DMS53 treated with DMSO at 0.1 percent for 48 hours (cell line): ENCODE results near the gene RANBP10.

Experiments used
- DNase-seq: peaks from one replicate; lab custom pipeline; 2025; ENCODE audit not compliant: unreplicated experiment; lab: John Stamatoyannopoulos, UW

RANBP10 gene

DNA sequence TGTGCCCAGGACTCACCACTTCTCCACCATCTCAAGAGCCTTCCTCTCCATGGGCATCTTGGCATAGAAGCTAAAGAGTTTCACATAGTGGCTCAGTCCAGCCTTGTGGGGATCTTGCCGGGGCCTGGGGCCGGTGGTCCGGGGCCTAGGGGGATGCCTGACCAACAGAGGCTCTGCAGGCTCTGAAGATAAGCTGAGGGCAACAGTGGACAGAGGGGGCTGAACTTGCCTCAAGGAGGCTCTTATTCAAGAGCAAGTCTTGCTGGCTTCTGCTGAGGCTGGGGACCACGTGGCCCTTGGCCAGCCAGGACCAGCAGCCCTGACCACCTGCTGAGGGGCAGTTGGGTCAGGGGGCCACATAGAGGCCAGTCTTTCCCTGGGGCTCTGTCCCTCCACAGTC, 22.3 kb upstream of the RANBP10 start:
- DNase-seq, result no peak

DNA sequence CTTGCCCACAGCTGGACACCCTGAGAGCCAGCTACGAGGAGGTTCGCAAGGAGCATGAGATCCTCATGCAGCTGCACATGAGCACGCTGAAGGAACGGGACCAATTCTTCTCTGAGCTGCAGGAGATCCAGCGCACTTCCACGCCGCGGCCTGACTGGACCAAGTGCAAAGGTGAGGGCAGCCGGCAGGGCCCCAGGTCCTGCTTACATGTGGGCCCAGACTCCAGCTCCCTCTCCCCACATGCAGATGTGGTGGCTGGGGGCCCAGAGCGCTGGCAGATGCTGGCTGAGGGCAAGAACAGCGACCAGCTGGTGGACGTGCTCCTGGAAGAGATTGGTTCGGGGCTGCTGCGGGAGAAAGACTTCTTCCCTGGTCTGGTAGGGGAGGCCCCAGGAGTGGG, 19.5 kb upstream of the RANBP10 start:
- no peak for DNase-seq

DNA sequence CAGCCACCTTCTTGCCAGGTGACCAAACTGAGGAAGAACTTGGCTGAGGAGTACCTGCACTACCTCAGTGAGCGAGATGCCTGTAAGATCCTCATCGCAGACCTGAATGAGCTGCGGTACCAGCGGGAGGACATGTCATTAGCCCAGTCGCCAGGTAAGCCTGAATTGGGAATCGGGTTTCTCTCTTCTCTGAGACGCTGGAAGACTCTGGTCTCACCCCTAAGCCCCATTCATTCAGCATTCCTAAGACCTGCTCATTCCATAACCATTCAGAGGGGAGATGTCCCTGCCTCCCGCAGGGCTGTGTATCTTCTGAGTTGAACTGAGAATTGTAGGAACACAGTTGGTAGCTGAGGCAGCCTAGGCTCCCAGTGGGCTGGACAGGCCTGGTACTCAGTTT, 18.8 kb upstream of the RANBP10 start:
- no peak for DNase-seq

DNA sequence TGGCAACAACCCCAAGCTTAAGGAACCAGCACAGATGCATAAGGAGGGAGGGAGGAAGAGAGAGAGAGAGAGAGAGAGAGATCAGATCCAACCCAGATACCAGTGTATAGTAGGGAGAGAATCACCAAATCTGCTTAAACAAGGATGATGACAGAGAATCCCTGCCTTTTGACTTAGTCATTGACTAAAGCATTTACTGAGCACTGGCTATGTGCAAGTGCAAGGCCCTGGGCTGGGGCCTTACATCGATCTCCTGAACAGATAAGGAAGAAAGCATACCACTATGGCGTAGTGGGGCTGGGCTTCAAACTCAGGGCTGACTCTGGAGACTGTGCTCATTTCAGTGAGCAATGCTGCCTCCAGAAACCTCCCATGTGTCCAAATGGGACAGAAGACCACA, 16.2 kb upstream of the RANBP10 start:
- no peak for DNase-seq

- no peak for DNase-seq
Observed at GRCh38 chr16:67820608-67821259, 14.4 kb upstream of the RANBP10 start.

DNA sequence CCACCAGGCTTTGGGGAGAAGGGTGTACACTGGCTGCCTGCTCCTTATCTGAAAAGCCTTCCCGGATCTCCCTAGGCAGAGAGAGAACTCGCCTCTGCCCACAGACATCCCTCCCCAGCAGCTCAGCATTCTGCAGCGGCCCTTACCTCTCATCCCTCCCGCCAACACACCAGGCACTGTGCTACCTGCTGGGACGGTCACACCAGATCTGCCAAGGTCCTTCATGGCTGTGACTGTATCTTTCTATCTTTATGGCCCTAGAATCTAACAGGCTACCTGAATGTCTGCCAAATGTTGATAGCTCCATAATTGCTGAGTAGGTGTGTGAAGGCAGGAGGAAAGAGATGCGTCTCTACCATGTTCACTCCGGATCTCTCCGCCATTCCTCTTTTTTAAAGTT, 8.2 kb upstream of the RANBP10 start:
- DNase-seq, result no peak

- DNase-seq, result no peak
Observed at GRCh38 chr16:67811899-67812298, 5.5 kb upstream of the RANBP10 start.

DNA sequence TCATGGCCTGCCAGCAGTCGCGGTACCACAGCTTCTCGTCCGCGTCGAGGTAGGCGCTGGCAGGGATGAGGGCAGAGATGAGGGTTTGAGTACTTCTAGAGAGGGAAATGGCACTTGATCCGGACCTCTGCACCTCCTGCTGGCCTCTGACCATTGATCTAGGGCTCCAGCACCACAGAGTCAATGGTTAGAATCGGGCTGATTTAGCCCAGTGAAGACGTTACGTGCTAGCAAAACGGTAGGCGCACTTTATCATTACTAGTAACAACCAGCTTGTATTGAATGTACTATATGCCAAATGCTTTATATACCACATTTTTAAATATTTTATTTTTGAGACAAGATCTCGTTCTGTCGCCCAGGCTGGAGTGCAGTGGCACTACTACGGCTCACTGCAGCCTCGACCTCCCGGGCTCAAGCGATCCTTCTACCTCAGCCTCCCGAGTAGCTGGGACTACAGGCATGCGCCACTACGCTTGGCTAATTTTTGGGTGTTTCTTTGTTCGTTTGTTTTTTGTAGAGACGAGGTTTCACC, 855 bp upstream of the RANBP10 start:
- DNase-seq, result no peak

DNA sequence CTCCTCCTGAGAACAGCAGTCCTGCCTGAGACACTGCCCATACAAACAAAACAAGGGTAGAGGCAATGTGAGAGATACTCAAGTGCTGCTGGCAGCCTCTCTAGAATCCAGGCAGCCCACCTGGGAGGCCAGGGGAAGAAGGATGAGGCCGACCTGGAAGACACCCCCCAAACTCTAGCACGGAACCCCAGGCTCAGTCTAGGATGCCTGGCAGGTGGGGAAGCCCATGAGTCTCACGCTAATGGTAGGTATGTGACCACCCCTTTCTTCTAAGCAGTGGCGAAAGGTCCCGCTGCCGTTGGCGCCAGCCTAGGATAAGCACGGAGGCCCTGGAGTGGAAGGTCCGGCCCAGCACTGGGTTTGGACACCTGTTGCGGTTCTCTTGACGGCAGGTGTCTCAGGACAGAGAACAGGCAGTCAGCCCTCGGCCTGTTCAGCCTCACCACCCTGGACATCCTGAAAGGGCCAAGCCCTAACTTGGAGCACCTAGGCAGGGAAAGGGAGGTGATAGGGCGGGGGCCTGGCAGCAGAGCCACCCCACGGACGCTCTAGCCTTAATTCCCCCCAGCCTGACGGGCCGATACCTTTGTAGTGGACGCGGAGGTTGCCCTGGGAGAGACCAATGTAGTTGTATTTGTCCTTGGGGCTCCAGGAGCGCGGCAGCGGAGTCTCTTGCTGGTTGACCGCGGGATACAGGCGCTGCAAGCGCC, 487 bp downstream of the RANBP10 start:
- no peak for DNase-seq

DNA sequence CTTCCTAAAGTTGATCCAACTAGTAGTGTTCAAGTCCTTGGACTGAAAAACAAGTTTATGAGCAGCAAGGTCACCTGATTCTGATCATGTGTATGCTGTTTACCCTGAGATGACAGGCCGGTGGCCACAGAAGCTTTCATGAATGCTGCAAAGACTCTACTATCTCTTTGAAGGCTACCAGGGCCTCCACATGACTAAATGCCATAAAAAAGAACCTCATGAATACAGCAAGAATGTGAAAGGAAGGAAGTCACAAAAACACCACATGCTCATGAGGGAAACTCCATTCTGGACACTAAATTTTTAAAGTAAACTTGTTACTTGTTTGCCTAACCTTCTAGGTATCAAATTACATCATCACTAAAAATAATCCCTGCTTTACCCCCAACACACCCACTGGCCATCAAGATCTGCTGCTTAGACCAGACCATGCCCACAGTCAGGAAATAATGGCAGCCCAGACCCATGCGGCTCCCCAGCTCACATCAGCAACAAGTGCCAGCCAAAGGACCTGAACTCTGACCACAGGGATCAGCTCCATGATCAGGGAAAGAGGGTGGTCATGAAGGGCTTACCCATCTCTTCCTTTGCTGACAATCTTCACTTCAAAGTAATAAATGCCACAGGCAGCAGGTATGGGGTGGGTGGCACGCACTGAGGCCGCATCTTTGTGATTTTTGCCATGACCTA, 1.4 kb downstream of the RANBP10 start:
- no peak for DNase-seq

DNA sequence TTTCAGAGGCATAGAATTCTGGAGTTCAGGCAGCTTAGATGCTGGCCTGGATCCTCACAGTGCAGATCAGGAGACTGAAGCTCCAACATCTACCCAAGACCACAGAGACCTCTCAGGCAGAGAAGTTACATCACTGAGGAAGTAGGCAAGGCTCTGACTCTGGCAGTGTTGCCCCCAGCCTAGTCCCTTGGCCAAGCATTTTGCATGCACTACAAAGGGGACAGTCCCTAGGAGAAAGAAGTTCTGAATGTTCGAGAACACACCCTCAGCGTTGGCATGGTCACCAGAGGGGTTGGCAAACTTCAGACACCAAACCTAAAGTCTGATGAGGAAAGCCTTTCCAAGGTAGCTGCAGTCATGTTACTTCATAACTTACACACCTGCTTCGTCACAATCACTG, 2.5 kb downstream of the RANBP10 start:
- DNase-seq, result no peak

GRCh38 chr16:67801883-67802282, 4.5 kb downstream of the RANBP10 start:
- DNase-seq, result no peak

GRCh38 chr16:67801241-67801640, 5.1 kb downstream of the RANBP10 start:
- DNase-seq, result no peak

GRCh38 chr16:67800338-67800926, 5.9 kb downstream of the RANBP10 start:
- DNase-seq, result no peak

- no peak for DNase-seq
Observed at GRCh38 chr16:67796099-67796718, 10.2 kb downstream of the RANBP10 start.

DNA sequence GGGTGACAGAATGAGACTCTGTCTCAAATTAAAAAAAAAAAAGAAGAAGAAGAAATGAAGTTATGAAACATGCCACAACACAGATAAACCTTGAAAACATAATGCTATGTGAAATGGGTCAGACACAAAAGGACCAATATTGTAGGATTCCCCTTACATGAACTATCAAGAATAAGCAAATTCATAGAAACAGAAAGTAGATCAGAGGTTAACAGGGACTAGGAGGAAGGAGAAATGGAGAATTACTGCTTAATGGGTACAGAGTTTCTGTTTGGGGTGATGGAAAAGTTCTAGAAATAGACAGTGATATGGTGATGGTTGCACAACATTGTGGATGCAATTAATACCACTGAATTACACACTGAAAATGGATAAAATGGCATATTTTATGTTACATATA, 16.3 kb downstream of the RANBP10 start:
- no peak for DNase-seq

DNA sequence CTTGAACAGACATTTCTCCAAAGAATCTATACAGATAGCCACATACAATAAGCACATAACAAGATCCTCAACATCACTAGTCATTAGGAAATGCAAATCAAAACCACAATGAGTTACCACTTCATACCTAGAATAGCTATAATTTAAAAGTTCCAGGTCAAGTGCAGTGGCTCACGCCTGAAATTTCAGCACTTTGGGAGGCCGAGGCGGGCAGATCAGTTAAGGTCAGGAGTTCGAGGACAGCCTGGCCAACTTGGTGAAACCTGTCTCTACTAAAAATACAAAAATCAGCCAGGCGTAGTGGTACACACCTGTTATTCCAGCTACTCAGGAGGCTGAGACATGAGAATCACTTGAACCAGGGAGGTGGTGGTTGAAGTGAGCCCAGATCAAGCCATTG, 19.9 kb downstream of the RANBP10 start:
- DNase-seq, result no peak

GRCh38 chr16:67783353-67783725, 23.0 kb downstream of the RANBP10 start:
- DNase-seq, result no peak

DNA sequence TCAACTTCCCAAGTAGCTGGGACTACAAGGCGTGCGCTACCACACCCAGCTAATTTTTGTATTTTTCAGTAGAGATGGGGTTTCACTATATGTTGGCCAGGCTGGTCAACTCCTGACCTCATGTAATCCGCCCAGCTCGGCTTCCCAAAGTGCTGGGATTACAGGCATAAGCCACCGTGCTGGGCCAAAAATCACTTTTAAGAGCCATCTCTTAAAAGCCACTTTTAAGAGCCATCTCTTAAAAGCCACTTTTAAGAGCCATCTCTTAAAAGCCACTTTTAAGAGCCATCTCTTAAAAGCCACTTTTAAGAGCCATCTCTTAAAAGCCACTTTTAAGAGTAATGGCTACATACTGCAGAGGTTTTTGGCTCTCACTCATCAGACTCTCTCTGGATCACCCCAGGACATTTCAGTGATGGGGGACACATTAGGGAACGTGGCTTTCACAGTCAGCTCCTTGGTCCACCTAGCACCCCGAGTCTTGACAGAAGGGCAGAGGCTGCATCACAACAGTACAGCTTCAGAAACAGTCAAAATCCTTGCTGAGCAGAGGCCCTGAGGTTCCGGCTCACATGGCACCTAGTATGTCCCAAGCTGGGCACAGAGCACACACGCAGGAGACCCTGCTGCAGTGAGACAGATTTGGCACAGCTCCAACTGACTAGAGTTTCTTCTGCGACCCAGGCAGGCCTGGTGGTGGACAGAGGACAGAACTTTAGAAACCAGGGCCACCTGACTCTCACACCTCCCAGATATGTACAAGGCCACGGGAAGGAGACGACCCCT, 23.6 kb downstream of the RANBP10 start:
- DNase-seq, result no peak

DNA sequence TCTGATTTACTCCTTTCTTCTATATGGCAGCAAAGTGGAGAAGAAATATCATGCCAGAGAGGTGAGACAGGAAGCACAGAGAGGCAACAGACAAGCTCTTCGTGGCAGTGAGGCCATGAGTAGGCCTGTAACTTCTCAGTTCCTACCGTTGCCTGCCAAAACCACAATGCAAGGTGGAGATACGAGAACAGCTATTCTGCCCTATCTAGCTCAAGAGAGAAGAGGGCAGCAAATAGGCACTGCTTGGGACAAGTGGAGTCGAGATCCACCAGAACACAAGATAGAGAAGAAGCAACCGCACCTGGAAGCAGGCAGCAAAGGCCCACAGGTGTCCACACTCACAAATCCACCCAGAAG, 24.8 kb downstream of the RANBP10 start:
- no peak for DNase-seq
